GM21825 (cell line): ENCODE results near the gene DPP4.

Experiments
- ATAC-seq: cut with Tn5 transposase; IDR thresholded peaks from one replicate; pipeline ENCODE4 v1.9.1; 2021; ENCODE audit warnings: mild to moderate bottlenecking, moderate library complexity; ENCODE audit not compliant: unreplicated experiment

DPP4 gene

DNA sequence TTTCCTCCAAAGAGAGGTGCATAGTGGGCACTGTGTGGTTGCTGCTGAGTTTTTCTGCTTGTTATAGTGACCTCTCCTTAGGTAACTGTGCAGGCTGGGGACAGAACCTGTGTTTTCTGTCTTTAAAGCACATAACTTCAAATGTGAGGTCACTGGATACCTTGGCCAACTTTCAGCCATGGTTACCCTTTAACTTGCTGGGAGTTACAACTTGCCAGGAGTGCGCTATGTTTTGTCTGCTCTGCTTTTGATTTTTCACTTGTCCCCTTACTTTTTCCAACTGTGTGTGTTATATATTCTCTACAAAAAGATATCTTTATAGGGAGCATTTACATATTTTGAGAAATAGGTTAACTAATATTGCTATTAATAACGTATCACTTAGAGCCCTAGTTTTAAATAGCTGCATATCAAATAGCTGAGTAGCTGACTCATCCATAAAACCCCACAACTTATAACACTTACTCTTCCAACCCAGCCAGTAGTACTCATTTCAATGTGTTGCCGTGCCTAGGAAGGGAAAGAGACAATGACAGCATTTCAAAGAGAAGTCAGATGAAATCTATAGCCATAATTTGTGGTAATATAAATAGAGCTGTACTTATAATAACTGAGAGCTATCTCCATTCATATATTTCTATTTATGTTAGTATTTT, 51.6 kb downstream of the DPP4 start:
- ATAC-seq: no peak

DNA sequence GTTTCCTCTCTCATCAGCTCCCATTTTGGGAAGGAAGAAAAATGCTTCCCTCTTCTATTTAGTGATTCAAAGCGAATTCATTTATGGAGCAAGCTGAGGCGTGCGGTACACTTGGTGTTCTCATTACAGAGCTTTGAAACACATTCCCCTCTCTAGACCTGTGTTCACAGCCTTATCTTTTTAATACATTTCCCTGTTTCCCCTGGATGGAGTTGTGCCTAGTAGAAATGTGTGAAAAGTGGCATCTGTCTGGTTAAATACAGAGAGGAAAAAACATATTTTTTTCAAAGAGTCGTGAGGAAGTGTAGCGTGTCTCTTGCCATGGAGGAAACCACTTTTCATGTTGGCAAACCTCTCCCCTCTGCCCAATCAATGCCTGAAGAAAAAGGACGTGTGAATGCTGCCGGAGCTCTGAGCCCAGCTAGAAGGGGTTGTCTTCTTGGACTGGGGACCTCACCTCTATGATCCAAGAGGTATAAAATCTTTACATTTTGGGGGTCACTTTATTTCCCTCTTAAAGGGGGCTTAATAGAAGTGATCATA, 52.4 kb downstream of the DPP4 start:
- no peak for ATAC-seq

DNA sequence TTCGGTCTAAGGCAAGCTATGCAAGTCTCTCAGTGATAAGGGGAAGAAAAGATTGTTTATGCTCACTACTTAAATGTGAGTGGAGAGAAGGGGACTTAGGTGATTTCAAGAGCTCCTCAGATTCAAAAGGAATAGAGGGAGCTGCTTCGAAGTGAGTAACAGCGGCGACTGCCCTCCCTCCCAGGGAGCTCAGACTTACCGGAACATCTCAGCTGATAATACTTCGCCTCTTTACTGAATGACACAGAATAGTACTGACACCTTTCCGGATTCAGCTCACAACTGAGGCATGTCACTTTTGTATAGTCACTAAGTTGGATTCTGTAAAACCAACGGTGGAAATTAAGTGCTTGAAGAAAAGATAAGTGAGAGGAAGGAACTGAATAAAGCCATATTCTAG, 55.5 kb downstream of the DPP4 start:
- no peak for ATAC-seq

DNA sequence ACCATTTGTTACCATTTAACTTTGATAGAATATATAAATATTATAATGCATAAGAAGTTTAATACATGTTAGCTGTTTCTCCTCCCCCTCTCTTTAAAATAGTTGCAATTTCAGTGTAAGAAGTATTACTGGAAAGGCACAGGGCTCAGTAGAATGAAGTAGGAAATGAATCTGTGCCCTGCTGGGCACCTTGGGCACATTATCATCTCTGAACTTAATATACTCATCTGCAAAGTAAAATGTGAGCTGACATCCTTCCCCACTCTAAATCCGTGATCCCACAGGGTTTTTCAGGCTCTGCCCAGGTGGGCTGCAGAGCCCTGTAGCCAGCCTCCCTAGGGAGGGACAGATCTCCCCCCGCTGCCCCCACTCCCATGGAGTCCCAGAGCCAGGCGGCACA, 56.8 kb downstream of the DPP4 start:
- no peak for ATAC-seq

DNA sequence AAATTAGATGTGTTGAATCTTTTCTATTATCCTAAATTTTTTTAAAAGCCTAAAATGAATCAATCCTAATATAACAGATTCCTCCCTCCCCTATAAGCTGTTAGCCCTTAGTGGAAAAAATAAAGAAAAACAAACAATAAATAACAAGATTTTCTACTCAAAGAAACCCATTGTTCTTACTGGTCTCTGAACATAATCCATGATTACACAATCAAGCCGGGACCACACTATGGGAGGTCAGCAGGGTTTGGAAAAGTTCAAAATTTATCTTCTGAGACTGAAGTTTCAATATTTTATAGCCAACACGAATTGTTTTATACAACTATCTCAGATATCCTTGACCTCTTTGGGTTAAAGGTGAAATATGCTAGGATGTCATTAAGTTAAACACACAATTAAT, 57.9 kb downstream of the DPP4 start:
- ATAC-seq: no peak

DNA sequence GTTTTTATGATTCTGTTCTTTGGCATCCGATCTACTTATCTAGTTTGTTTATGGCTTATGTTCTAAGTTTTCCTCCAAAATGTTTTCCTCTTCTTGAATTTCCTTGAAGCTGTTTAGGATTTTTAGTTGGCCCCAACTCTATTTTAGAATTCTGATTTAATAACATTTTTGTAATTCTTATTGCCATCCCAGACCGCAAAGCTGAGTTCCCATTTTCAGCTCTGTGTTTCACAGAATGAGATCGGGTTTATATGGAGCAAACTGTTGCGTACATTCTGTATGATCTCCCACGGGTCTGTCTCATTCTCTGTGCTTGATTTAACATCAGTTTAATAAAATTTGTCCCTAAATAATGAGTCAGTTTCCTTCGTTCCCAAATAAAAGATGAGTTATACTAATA, 59.3 kb downstream of the DPP4 start:
- no peak for ATAC-seq

DNA sequence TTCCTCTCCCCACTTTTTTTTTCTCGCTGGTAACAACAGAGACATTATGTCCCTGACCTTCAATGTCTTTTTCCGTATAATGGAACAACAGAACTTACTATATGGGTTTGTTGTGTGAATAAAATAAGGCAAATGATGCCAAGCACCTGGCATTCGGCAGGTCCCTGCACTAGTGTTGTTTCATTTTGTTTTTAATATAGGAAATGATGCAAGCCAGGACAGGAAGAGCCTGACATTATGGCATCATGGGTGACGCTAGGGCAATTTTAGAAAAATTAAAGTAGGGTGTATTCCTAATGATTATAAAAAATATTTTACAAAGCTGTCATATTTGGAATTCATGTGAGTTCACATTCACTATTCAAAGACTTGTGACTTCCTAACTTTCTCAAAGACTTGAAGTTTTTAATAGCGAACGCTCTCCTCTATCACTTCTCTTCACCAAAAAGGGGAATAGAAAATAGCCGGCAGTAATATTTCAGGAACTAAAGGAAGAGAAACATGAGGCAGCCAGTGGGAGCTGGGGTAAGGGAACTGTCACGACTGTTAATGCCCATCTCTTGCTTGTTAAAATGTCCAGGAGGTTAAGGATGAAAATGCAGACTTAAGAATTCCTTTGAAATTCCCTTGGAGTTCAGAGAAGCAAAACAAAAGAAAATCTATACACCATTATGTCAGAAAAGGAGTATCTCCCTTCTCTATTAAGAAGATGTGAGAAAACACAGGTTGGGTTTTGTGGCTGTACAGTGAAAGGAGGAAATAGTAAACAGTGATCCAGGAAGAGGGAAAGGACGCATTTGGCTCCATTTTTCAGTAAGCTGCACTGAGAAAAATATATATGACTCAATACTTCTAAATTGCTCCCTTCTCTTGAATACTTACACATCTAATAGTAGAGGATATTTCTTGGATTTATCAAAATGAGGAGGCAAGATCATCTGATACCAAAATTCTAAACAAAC, 60.2 kb downstream of the DPP4 start:
- no peak for ATAC-seq

DNA sequence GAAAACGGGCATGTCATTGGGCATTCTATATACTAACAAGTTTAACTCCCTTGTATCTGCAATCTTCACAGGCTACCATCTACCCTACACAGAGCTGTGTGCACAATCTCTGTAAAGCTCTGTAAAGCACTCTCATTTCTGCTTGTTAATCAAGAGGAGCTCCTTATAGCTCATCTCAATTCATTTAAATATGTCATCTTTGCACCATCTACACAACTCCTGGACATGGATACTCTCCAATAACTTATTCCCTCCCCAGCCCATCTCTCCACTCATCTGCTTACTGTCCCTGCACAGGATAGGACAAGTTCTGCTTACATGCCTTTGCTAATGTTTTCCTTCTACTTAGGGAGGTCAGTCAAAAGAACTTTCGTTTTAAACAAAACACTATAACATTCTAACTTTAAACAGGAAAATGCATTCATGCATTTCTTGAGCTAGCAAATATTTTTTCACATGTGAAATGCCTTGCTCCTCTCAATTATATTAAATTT, 61.4 kb downstream of the DPP4 start:
- ATAC-seq: no peak

DNA sequence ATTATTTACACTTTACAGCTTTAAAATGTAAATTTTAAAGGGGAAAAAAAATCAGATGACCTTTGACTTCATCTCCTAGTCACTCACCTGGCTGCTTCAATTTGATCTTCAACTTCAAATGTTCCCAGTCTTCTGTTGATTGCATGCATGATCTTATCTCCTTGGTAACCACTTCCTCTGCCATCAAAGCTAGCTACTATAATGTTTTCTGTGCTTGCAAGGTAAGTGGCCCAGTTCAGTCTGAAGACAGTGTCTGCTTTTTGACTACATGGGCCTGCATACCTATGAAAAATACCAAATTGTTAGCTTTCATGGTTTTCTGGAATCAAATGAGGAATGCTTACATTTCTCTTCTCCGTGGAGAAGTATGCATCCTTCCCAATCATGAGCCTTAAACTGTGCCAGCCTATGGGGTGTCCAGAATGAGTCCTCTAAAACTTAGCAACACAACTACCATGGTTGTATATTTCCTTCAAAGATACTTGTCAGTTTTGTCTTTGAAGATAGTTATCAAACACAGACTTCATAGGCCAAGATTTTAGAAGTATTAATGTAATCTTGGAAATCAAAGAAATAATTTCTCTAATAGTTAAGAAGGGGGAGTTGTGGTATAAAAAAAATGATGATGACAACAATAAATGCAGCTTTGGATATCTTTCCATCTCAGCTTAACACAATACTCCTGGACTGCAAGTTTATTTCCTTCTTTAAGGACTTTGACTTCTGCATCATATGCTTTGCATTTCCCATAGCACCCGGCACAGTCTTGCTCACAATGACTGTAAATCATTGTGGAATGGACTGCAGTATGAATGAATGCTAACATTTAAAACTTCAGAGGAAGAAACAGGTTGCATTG, 62.1 kb downstream of the DPP4 start:
- ATAC-seq: no peak

DNA sequence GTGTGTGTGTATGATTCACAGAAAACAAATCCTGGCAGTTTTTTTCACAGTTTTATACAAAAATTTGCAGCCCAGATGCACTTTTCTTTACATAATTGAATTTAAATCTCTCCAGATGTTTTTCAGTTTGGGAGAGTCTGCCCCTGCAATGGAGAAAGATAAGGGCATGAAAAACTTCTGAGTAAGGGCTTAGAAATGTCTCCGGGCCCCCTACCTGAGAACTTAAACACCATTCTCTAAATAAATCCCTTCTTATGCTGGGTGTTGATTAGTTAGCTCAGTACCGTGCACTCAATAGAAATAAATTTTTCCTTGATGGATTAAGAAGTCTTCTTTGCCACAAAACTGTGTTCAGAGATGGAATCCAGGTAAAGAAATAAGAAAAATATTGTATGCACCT, 64.5 kb downstream of the DPP4 start:
- no peak for ATAC-seq

DNA sequence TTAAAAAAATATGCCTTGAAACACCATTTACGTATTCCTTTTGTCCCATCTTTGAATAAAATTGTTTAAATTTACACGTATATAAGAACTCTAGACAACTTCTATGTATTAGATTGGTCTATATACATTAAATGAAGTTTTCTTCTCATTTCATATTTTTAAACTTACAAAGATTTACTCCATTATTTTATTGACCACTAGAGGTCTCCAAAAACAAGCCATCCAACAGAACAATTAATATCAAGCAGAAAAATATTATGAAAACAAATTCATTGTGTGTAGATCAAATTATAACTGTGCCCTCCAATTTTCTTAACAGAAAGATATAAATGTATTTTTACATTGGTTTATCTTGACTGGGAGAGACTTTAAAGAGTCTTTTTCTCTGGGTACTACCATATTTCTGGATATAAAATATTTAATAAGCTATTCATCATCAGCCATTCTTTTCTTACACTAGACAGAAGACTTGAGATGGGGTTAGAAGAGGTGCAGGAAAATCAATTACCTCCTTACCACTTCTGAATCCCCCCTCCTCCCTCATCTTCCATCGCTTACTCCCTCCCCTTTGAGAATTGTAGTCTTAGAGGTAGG, 66.5 kb downstream of the DPP4 start:
- no peak for ATAC-seq

DNA sequence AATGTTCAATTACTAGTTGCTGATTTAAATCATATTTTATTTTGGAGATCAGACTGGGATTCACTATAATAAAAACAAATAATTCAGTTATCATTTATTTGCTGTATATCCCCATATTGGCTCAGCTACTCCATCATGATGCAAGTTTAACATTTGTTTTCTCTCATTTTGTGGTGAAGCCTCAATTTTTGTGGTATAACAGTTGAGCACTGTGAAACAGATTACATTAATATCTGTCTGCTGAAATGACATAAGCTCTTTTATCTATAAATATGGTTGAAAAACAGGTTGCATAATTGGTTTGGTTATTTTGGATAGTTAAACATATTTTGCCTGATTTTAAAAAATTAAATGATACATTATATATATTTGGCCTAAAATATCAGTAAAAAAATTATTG, 67.7 kb downstream of the DPP4 start:
- no peak for ATAC-seq

DNA sequence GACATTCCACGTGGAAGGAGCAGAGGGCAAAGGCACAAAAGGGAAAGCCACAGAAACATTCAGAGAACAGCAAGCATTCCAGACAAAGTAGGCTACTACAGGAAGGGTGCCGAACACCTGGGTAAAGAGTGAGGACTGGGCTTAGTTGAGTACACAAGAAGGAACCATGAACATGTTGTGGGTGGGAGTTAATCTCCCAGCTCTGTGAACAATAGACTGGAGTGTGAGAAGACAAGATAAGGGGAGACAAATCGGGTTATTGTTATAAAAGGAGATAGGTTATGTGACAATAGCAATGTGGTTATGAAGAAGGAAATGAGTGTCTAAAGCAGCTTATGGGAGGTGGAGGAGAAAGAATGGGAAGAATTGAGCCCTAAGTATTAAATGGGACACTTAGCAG, 70.0 kb downstream of the DPP4 start:
- no peak for ATAC-seq

DNA sequence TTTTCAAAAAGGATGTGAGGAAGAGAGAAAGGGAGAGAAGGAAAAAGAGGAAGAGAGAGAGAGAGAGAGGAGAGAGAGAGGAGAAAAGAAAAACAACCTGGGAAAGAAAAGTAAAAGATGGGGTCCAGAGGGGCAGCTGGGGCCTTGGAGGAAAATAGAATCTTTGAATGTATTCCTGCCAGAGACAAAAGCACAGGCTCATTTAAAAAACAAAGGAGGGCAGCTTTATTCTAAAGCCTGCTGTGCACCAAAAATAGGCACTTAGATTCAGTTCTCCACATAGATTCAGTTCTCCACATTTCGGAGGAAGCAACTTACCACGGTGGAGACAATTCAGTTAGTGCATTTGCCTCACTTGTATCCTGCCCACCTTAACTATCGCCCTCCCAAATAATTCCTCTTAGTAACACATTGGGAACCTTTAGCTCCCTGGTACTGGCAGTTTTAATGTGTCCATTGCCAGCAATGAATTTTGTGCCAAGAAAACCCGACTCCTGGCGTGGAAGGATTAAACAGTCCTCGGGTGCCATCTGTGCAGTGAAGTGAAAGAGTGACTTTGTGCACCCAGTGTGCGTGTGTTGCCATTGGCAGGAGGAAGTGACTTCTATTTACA, 71.3 kb downstream of the DPP4 start:
- ATAC-seq: no peak

DNA sequence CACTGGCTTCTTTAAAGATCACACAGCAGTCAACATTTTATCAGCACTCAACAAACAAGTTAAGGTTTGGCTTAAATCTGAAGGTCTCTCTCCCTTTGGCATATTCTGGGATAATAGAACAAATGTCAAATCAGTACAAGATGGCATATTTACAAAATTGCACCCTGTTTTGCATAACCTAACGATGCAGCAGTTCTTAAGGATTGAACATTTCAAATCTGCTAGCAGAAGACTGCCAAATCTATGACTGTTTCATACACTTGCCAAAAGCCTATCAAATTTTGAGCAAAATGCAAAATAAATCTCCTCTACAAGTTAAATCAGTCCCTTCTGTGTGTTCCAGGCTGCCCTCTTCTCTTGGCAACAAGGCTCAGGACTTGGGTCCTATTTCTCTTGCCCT, 73.6 kb downstream of the DPP4 start:
- ATAC-seq: no peak

DNA sequence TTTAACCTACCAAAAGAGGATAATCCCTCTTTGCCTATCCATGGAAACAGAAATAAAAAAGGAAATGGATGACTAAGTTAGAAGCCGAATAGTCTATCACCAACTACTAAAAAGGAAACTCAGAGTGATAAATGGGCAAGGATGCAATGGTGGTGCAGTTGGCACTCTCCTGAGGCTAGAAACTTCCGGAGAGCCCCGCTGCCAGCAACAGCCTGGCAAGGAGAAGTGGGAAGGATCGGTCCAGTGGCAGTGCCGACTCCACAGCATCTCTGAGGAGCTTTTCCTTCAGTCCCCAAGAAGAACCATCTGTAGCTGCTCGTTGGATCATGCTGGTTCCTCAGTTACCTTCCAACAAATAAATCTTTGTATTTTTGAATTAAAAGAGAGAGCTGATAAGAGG, 74.7 kb downstream of the DPP4 start:
- no peak for ATAC-seq

DNA sequence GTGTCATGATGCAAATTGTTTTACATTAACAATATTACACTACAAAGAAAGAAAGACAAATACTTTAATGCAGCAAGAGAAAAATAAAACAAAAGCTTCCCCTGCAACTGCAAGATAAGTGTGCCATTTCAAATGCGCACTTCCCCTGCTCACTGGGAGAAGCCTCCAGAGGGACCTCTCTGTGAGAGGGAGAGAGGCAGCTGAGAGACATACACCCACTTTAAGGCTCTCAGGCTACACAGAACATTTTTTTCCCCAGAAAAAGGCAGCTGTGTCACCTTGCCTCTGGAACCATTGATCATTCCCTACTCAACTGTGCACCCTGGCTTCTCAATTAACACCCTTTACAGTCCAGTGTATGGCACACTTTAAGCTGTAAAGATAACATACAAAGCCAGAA, 75.2 kb downstream of the DPP4 start:
- ATAC-seq: no peak

DNA sequence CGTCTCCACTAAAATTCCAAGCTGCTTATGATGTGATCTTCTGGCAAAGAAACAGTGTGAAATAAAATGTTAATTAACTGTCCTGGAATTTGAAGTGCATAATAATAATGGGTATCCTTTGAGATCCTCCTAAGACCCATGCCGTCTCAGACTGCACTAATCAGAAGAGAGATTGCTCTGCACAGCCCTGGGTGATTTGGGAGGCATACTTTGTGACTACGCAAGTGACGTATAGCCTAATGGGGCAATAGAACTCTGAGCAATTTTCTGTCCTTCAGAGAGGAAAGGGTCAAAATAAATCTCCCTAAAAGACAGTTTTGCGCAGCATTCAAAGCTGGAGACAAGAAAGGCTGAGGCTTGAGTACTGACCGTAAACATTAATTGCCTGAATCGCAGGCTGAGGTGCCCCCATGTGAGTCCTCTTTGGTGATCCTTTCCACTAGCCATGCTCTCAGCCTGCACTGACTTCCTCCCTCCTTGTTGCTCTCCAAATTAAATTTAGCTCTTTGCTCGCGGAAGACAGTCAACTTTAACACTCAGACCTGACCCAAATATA, 76.0 kb downstream of the DPP4 start:
- no peak for ATAC-seq

DNA sequence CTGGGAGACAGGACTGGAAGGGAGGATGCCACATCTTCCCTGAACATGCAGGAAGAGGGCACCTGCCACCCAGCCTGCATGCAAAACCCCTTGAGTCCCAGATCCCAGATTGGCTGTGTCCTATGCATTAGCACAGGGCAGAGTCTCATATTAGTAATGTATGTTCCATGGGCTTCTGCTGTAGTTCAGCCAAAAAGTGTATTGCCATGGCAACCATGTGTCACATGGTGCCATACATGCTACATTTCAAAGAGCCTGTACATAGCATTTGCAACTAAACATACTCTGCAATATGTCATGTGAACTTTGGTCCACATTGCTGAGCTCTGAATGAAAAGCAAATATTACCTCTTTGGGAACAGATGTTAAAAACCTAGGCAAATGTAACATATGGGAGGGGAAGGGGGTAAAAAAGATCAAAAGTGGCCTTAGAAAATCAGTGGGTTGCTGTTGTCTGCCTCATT, 78.4 kb downstream of the DPP4 start:
- no peak for ATAC-seq
